Caki2 (cell line): Measurements from ENCODE around the gene GPC6. TPM values are rescaled to one million over a fixed set of nuclear protein-coding genes. Genes with fewer than 3 reads are reported as not detected.

Source experiments
- DNase-seq: peaks from one replicate; pipeline ENCODE4 v3.0.0-alpha.2; 2015; ENCODE audit warnings: low read depth
- in situ Hi-C: cut with HindIII; loops from 2 replicates; pipeline ENCODE4 v1.10.0; 2016; ENCODE audit warnings: low sequenced_read_pairs, low pct_unique_long_range_greater_than_20kb, mixed read lengths
- total RNA-seq: library from RNA; depleted of rRNA; stranded (reverse); fragments of >200 nt; shearing (Covaris generic); gene quantifications from 2 replicates; pipeline ENCODE4 v1.2.3, GENCODE V29; 2014; ENCODE audit warnings: low replicate concordance

Gene GPC6
- total RNA-seq, 1 experiment from 2014 or later: 6.7 TPM

GRCh38 chr13:94236132-94236531 is 1009.5 kb downstream of the GPC6 start:
- DNase-seq: no peak
- in situ Hi-C loops: no loop called here

GRCh38 chr13:94236872-94237271 is 1010.3 kb downstream of the GPC6 start:
- no peak for DNase-seq
- in situ Hi-C loops: no loop called here

GRCh38 chr13:94239135-94239534 is 1012.5 kb downstream of the GPC6 start:
- DNase-seq: no peak
- in situ Hi-C loops: no loop called here

- DNase-seq: no peak
- in situ Hi-C loops: no loop called here
Measured at GRCh38 chr13:94242554-94242953, 1015.9 kb downstream of the GPC6 start.

- in situ Hi-C loops: no loop called here
- no peak for DNase-seq
Measured at GRCh38 chr13:94243551-94243950, 1016.9 kb downstream of the GPC6 start.

GRCh38 chr13:94246495-94246894 is 1019.9 kb downstream of the GPC6 start:
- no peak for DNase-seq
- in situ Hi-C loops: no loop called here

GRCh38 chr13:94247890-94248289 is 1021.3 kb downstream of the GPC6 start:
- in situ Hi-C loops: no loop called here
- DNase-seq: no peak

GRCh38 chr13:94248454-94249228 is 1022.0 kb downstream of the GPC6 start:
- in situ Hi-C loops: no loop called here
- DNase-seq: no peak

- peak; percentile 87 for DNase-seq
Measured at GRCh38 chr13:94249512-94249911, 1022.9 kb downstream of the GPC6 start.

GRCh38 chr13:94251831-94252608 is 1025.4 kb downstream of the GPC6 start:
- in situ Hi-C loops: no loop called here

More at GRCh38 chr13:94249512-94249911, 1022.9 kb downstream of the GPC6 start:
- in situ Hi-C loops: no loop called here

GRCh38 chr13:94254737-94255136 is 1028.1 kb downstream of the GPC6 start:
- in situ Hi-C loops: no loop called here

More at GRCh38 chr13:94251831-94252608, 1025.4 kb downstream of the GPC6 start:
- DNase-seq: no peak

GRCh38 chr13:94256721-94257120 is 1030.1 kb downstream of the GPC6 start:
- in situ Hi-C loops: no loop called here
- DNase-seq: no peak

More at GRCh38 chr13:94254737-94255136, 1028.1 kb downstream of the GPC6 start:
- DNase-seq: no peak

GRCh38 chr13:94259984-94260383 is 1033.4 kb downstream of the GPC6 start:
- in situ Hi-C loops: no loop called here
- no peak for DNase-seq

- in situ Hi-C loops: no loop called here
Measured at GRCh38 chr13:94261163-94261562, 1034.6 kb downstream of the GPC6 start.

GRCh38 chr13:94263038-94263437 is 1036.4 kb downstream of the GPC6 start:
- no peak for DNase-seq
- in situ Hi-C loops: no loop called here

More at GRCh38 chr13:94261163-94261562, 1034.6 kb downstream of the GPC6 start:
- DNase-seq: no peak

GRCh38 chr13:94267581-94268366 is 1041.2 kb downstream of the GPC6 start:
- in situ Hi-C loops: no loop called here
- DNase-seq: no peak

- in situ Hi-C loops: no loop called here
- DNase-seq: no peak
Measured at GRCh38 chr13:94268661-94269060, 1042.1 kb downstream of the GPC6 start.

GRCh38 chr13:94269557-94269956 is 1043.0 kb downstream of the GPC6 start:
- in situ Hi-C loops: no loop called here
- no peak for DNase-seq

GRCh38 chr13:94270556-94270955 is 1043.9 kb downstream of the GPC6 start:
- no peak for DNase-seq
- in situ Hi-C loops: no loop called here
